A549 (cell line): ENCODE measurements around the gene BCAT1. TPM values are rescaled to one million over a fixed set of nuclear protein-coding genes. Genes with fewer than 3 reads are reported as not detected.
A peak's percentile ranks its signal among the peaks of the same experiment; 100 is the strongest.

Experiments
- ATAC-seq, 2 experiments: fragments of 200-7000 bp in 1 of 2; fragments of >200 bp in 1 of 2; cut with Nextera tagmentation in 1 of 2; cut with Tn5 transposase in 1 of 2; 3 replicates each; pipeline versions ENCODE4 v1.8.0 to v1.9.1; 2018 to 2020; ENCODE audit warnings: mild to moderate bottlenecking in 1 of 2, moderate library complexity in 1 of 2
- CTCF ChIA-PET: fragments of 300-600 bp; sonication (Branson Sonifier 250); formaldehyde crosslinking; extraction: SDS; loops from one replicate; lab custom pipeline; 2021; ENCODE audit warnings: antibody characterized with exemption, inconsistent platforms; lab: Yijun Ruan, JAX
- POLR2A ChIA-PET: fragments of 350-600 bp; formaldehyde crosslinking; extraction: SDS; loops from one replicate; lab custom pipeline; 2021; ENCODE audit warnings: antibody characterized with exemption, inconsistent platforms; lab: Yijun Ruan, JAX
- DNase-seq, 2 experiments: peaks; one replicate each; pipeline versions ENCODE4 v3.0.0 to v3.0.0-alpha.2; 2011 to 2016; ENCODE audit warnings: low read depth in 1 of 2, low spot score in 1 of 2
- FAIRE-seq: peaks from 2 replicates; lab custom pipeline; 2011; peaks lifted over from hg19 to GRCh38; lab: Jason Lieb, UNC
- H3K27ac ChIP-seq, 2 experiments: fragments of >200 bp; sonication (Bioruptor Twin); formaldehyde crosslinking; 3 replicates each; pipeline ENCODE4 v1.5.1; 2016 to 2017
- H3K4me1 ChIP-seq: fragments of >200 bp; sonication (Bioruptor Twin); formaldehyde crosslinking; 3 replicates; pipeline ENCODE4 v1.6.1; 2016
- H3K4me2 ChIP-seq: fragments of >200 bp; sonication (Bioruptor Twin); formaldehyde crosslinking; 3 replicates; pipeline ENCODE4 v1.6.1; 2016
- H3K4me3 ChIP-seq: fragments of >200 bp; sonication (Bioruptor Twin); formaldehyde crosslinking; 3 replicates; pipeline ENCODE4 v1.5.1; 2016
- H3K9me3 ChIP-seq: fragments of >200 bp; sonication (Bioruptor Twin); formaldehyde crosslinking; 3 replicates; pipeline ENCODE4 v1.6.1; 2016
- BHLHE40 ChIP-seq: IDR thresholded peaks from 2 replicates; pipeline ENCODE4 v1.6.1; 2012; ENCODE audit warnings: low read depth, low read length, inconsistent platforms
- CEBPB ChIP-seq, 2 experiments: fragments of >200 bp in 1 of 2; sonication (Bioruptor Twin) in 1 of 2; formaldehyde crosslinking in 1 of 2; IDR thresholded peaks; 2 replicates each; pipeline ENCODE4 v1.6.1; 2012 to 2016
- CHD4 ChIP-seq: fragments of 200-600 bp; sonication (generic); IDR thresholded peaks from 2 replicates; pipeline ENCODE4 v1.6.1; 2016; ENCODE audit warnings: antibody characterized with exemption, mild to moderate bottlenecking, borderline replicate concordance
- CTCF ChIP-seq: fragments of >200 bp; sonication (Bioruptor Twin); formaldehyde crosslinking; IDR thresholded peaks from 3 replicates; pipeline ENCODE4 v1.5.1; 2016
- EHF ChIP-seq: fragments of 250-450 bp; sonication (Bioruptor Pico); IDR thresholded peaks from 2 replicates; pipeline ENCODE4 v1.5.0; 2020; ENCODE audit warnings: mild to moderate bottlenecking
- EHMT2 ChIP-seq: fragments of 200-600 bp; sonication (generic); IDR thresholded peaks from 2 replicates; pipeline ENCODE4 v1.6.1; 2016; ENCODE audit warnings: antibody characterized with exemption, low read depth, mild to moderate bottlenecking, moderate library complexity
- ESRRA ChIP-seq: fragments of 150-350 bp; IDR thresholded peaks from 2 replicates; pipeline ENCODE4 v1.6.1; 2014; ENCODE audit warnings: mild to moderate bottlenecking, low read length, borderline replicate concordance
- FOXS1 ChIP-seq: fragments of 250-450 bp; sonication (Bioruptor Pico); IDR thresholded peaks from 2 replicates; pipeline ENCODE4 v1.5.0; 2020; ENCODE audit warnings: mild to moderate bottlenecking, moderate library complexity
- HOXA7 ChIP-seq: fragments of 250-450 bp; sonication (Bioruptor Pico); IDR thresholded peaks from 2 replicates; pipeline ENCODE4 v1.5.0; 2020; ENCODE audit warnings: mild to moderate bottlenecking, moderate library complexity
- HOXB5 ChIP-seq: fragments of 250-450 bp; sonication (Bioruptor Pico); IDR thresholded peaks from 2 replicates; pipeline ENCODE4 v1.5.0; 2020; ENCODE audit warnings: mild to moderate bottlenecking, moderate library complexity
- KDM5A ChIP-seq: fragments of 200-600 bp; sonication (generic); IDR thresholded peaks from 2 replicates; pipeline ENCODE4 v1.6.1; 2016; ENCODE audit warnings: antibody characterized with exemption, mild to moderate bottlenecking
- MAZ ChIP-seq: fragments of 150-350 bp; IDR thresholded peaks from 2 replicates; pipeline ENCODE4 v1.6.1; 2014; ENCODE audit warnings: antibody characterized with exemption, low read depth, low read length, borderline replicate concordance
- MYC ChIP-seq: IDR thresholded peaks from 2 replicates; pipeline ENCODE4 v1.6.1; 2012; ENCODE audit warnings: mild to moderate bottlenecking, inconsistent platforms, low read length, improper control_type of control experiment, borderline replicate concordance
- NFE2L2 ChIP-seq: fragments of 150-350 bp; conservative IDR thresholded peaks from 2 replicates; pipeline ENCODE4 v1.6.1; 2014; ENCODE audit warnings: low read length
- POLR2A ChIP-seq: IDR thresholded peaks from 2 replicates; pipeline ENCODE4 v1.6.1; 2012; ENCODE audit warnings: mild to moderate bottlenecking, low read length
- RAD21 ChIP-seq, 2 experiments: fragments of >200 bp in 1 of 2; sonication (Bioruptor Twin) in 1 of 2; formaldehyde crosslinking in 1 of 2; IDR thresholded peaks in 1 of 2; conservative IDR thresholded peaks in 1 of 2; 2 replicates in 1 of 2; 3 replicates in 1 of 2; pipeline ENCODE4 v1.6.1; 2012 to 2018; ENCODE audit warnings: inconsistent platforms in 1 of 2
- RARB ChIP-seq: fragments of 250-450 bp; sonication (Bioruptor Pico); IDR thresholded peaks from 2 replicates; pipeline ENCODE4 v1.8.0; 2021; ENCODE audit warnings: mild to moderate bottlenecking, moderate library complexity
- RCOR1 ChIP-seq: fragments of 150-350 bp; IDR thresholded peaks from 2 replicates; pipeline ENCODE4 v1.6.1; 2014; ENCODE audit warnings: antibody characterized with exemption, low read length, low read depth
- SMC3 ChIP-seq: fragments of >200 bp; sonication (Bioruptor Twin); formaldehyde crosslinking; IDR thresholded peaks from 3 replicates; pipeline ENCODE4 v1.6.1; 2018; ENCODE audit warnings: inconsistent platforms
- TFCP2L1 ChIP-seq: fragments of 250-450 bp; sonication (Bioruptor Pico); IDR thresholded peaks from 2 replicates; pipeline ENCODE4 v1.5.0; 2021; ENCODE audit warnings: mild to moderate bottlenecking
- TP53 ChIP-seq: fragments of 250-450 bp; sonication (Bioruptor Pico); IDR thresholded peaks from 2 replicates; pipeline ENCODE4 v1.5.0; 2021; ENCODE audit warnings: mild to moderate bottlenecking, moderate library complexity
- WGBS: methylation state at CpG from one replicate; pipeline ENCODE4 v1.1.6; 2017; ENCODE audit errors: missing lambda C conversion rate; 5-methylcytosine and 5-hydroxymethylcytosine counted together
- polyA plus RNA-seq, 4 experiments: library from polyadenylated mRNA; depleted of rRNA in 3 of 4; stranded (reverse); fragments of >200 nt; fragmentation: RNase III in 1 of 4; extraction: RNeasy Plus Mini Kit Qiagen cat#74134 plus additional on column Dnase treatment in 1 of 4; gene quantifications; 2 replicates in 3 of 4; 3 replicates in 1 of 4; pipeline ENCODE4 v1.2.3, GENCODE V29; 2011 to 2017
- TF ChIP-seq, protein P1 (sequence below): fragments of 150-350 bp; IDR thresholded peaks from 2 replicates; pipeline ENCODE4 v1.6.1; 2014; ENCODE audit warnings: low read depth, mild to moderate bottlenecking, low read length
- TF ChIP-seq, protein P2 (sequence below): fragments of >200 bp; sonication (Bioruptor Twin); formaldehyde crosslinking; IDR thresholded peaks from 3 replicates; pipeline ENCODE4 v1.6.1; 2016
- TF ChIP-seq, protein P3 (sequence below): IDR thresholded peaks from 2 replicates; pipeline ENCODE4 v1.6.1; 2012; ENCODE audit warnings: low read depth, borderline replicate concordance
- TF ChIP-seq, protein P4 (sequence below): fragments of >200 bp; sonication (Bioruptor Twin); formaldehyde crosslinking; IDR thresholded peaks from 2 replicates; pipeline ENCODE4 v1.6.1; 2016

BCAT1 gene
- polyA plus RNA-seq, 2 of the 4 experiments (the other 2 are of a cell fraction) = 10.5 to 14.6 TPM

- ATAC-seq (peak in 1 of 2 experiments; percentile 75; a peak in 4 of 6 replicates), DNase-seq (peak; percentile 5 to 42), FAIRE-seq (no peak)
- ChIA-PET POLR2A (no interaction called here), CTCF (interaction anchor here (0.6 to 1.6 kb wide), 9 partner anchors 10 to 1921 kb away, joined by 3 to 5 read pairs (median 3); no protein-coding TSS in a partner anchor)
- H3K9me3 ChIP-seq = no peaks in the 10 kb centered on the region
- H3K27ac ChIP-seq = no peak overlapping the region
- no peaks in the 10 kb centered on the region for H3K4me1 ChIP-seq
- no peak overlapping the region for H3K4me2 ChIP-seq
- 17% methylated on average over 4 of the region's 4 CpGs for WGBS
- TF ChIP-seq CEBPB (IDR thresholded peaks at IDR 0.05) (no peak), ESRRA (no peak), RARB (CRISPR knock-in tag) (no peak), BHLHE40 (no peak), HOXB5 (no peak), HOXA7 (CRISPR knock-in tag) (no peak), KDM5A (no peak), CHD4 (no peak), EHMT2 (no peak), SMC3 (peak; percentile 20; the same call in 1 of the 3 replicates), RCOR1 (no peak), MYC (no peak), TP53 (CRISPR knock-in tag) (no peak), FOXS1 (no peak), CTCF (peak; percentile 23; the same call in 1 of the 3 replicates), TFCP2L1 (CRISPR knock-in tag) (no peak), EHF (CRISPR knock-in tag) (no peak), MAZ (no peak), NFE2L2 (no peak), RAD21 (conservative IDR thresholded peaks at IDR 0.05 in 1 of 2, IDR thresholded peaks at IDR 0.05 in 1 of 2) (peak; percentile 26 to 47; a peak in 4 of 5 replicates), POLR2A (no peak)
- TF ChIP-seq, protein P1, sequence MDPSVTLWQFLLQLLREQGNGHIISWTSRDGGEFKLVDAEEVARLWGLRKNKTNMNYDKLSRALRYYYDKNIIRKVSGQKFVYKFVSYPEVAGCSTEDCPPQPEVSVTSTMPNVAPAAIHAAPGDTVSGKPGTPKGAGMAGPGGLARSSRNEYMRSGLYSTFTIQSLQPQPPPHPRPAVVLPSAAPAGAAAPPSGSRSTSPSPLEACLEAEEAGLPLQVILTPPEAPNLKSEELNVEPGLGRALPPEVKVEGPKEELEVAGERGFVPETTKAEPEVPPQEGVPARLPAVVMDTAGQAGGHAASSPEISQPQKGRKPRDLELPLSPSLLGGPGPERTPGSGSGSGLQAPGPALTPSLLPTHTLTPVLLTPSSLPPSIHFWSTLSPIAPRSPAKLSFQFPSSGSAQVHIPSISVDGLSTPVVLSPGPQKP = no peak
- TF ChIP-seq, protein P2, sequence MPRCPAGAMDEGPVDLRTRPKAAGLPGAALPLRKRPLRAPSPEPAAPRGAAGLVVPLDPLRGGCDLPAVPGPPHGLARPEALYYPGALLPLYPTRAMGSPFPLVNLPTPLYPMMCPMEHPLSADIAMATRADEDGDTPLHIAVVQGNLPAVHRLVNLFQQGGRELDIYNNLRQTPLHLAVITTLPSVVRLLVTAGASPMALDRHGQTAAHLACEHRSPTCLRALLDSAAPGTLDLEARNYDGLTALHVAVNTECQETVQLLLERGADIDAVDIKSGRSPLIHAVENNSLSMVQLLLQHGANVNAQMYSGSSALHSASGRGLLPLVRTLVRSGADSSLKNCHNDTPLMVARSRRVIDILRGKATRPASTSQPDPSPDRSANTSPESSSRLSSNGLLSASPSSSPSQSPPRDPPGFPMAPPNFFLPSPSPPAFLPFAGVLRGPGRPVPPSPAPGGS = no peak
- TF ChIP-seq, protein P3, sequence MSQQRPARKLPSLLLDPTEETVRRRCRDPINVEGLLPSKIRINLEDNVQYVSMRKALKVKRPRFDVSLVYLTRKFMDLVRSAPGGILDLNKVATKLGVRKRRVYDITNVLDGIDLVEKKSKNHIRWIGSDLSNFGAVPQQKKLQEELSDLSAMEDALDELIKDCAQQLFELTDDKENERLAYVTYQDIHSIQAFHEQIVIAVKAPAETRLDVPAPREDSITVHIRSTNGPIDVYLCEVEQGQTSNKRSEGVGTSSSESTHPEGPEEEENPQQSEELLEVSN = no peak
- TF ChIP-seq, protein P4, sequence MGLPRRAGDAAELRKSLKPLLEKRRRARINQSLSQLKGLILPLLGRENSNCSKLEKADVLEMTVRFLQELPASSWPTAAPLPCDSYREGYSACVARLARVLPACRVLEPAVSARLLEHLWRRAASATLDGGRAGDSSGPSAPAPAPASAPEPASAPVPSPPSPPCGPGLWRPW = no peak
- no peak overlapping the region for H3K4me3 ChIP-seq
These were observed 170.2 kb downstream of the BCAT1 start for GRCh38 chr12:24778486-24779304.
